Suprapubic skin (tissue), 4 donors: Measurements from ENCODE around the gene ST6GALNAC1.

Source experiments
- EP300 ChIP-seq: sonication (generic); formaldehyde crosslinking; IDR thresholded peaks from one replicate; pipeline ENCODE4 v1.6.1; 2017; ENCODE audit warnings: antibody characterized with exemption
- POLR2AphosphoS5 ChIP-seq, 3 donors: sonication (generic); formaldehyde crosslinking; IDR thresholded peaks; one replicate each; pipeline ENCODE4 v1.6.1; 2017; ENCODE audit warnings: antibody characterized with exemption in 3 of 3
- TF ChIP-seq, protein P1 (sequence below), 2 donors: fragments of 200-600 bp in 1 of 2; fragments of 450-650 bp in 1 of 2; sonication (generic) in 1 of 2; IDR thresholded peaks; one replicate each; pipeline ENCODE4 v1.5.1; 2016 to 2019; ENCODE audit warnings: antibody characterized with exemption in 2 of 2, mild to moderate bottlenecking in 1 of 2, moderate library complexity in 1 of 2

DNA sequence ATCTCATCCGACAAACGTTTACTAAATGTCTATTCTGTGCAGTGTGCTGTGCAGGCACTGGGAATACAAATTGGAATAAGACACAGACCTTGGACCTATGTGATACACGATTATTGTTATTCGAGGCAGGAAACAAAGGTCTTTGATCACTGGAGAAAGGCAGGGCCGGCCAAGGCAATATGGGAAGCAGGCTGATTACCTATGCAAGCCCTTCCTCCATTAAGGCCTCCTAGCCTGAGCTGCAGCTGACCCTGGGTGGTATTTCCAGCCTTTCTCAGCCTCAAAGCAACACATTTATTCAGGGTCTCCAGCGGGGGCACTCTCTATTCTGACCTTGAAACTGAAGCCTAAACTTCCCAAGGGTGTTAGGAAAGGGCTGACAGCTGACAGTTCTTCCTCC is 13.4 kb downstream of the ST6GALNAC1 start:
- TF ChIP-seq, protein P1, sequence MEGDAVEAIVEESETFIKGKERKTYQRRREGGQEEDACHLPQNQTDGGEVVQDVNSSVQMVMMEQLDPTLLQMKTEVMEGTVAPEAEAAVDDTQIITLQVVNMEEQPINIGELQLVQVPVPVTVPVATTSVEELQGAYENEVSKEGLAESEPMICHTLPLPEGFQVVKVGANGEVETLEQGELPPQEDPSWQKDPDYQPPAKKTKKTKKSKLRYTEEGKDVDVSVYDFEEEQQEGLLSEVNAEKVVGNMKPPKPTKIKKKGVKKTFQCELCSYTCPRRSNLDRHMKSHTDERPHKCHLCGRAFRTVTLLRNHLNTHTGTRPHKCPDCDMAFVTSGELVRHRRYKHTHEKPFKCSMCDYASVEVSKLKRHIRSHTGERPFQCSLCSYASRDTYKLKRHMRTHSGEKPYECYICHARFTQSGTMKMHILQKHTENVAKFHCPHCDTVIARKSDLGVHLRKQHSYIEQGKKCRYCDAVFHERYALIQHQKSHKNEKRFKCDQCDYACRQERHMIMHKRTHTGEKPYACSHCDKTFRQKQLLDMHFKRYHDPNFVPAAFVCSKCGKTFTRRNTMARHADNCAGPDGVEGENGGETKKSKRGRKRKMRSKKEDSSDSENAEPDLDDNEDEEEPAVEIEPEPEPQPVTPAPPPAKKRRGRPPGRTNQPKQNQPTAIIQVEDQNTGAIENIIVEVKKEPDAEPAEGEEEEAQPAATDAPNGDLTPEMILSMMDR (IDR thresholded peaks at IDR 0.05): no peak
- TF ChIP-seq POLR2AphosphoS5 (IDR thresholded peaks at IDR 0.05) (no peak), EP300 (no peak)
